Fibroblast of peridontal ligament (primary cell): ENCODE data around the gene LHX5.

Experiments
- DNase-seq: peaks from one replicate; pipeline ENCODE4 v3.0.0-alpha.2; 2010; ENCODE audit errors: extremely low read depth

LHX5 gene

GRCh38 chr12:113440336-113440735 is 31.3 kb downstream of the LHX5 start:
- DNase-seq, result no peak

- DNase-seq, result no peak
Observed at GRCh38 chr12:113439606-113440030, 32.1 kb downstream of the LHX5 start.

DNA sequence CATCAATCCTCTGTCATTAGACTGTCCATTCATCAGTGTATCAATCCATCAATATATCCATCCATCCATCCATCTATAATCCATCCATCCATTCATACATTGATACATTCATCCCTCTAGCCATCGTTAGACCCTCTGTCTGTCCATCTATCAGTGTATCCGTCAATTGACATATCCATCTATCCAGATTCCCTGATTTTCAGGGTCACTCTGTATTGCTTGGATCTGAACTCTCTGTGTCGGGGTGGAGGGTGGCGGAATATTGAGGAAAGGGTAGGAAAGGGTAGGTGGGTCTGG is 32.4 kb downstream of the LHX5 start:
- no peak for DNase-seq

DNA sequence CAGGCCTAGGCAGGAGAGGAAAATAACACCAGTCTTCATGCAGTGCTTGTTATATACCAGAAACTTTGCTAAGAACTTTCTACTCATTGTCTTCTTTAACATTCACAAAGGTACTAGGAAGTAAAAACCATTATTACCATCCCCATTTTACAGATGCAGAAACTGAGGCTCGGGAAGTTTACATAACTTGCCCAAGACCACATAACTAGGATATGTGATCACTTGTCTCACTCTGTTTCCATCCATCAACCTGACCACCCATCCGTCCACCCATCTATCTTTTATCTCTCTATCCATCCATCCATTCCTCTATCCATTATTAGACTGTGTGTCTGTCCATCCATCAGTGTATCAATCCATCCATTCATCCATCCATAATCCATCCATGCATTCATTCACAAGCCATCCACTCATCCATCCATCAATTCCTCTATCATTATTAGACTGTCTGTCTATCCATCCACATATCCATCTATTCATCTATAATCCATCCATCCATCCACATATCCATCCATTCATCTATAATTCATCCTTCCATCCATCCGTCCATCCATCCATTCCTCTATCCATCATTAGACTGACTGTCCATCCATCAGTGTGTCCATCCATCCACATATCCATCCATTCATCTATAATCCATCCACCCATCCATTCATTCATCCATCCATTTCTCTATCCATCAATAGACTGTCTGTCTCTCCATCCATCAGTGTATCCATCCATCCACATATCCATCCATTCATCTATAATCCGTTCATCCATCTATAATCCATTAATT is 33.0 kb downstream of the LHX5 start:
- DNase-seq, result no peak

DNA sequence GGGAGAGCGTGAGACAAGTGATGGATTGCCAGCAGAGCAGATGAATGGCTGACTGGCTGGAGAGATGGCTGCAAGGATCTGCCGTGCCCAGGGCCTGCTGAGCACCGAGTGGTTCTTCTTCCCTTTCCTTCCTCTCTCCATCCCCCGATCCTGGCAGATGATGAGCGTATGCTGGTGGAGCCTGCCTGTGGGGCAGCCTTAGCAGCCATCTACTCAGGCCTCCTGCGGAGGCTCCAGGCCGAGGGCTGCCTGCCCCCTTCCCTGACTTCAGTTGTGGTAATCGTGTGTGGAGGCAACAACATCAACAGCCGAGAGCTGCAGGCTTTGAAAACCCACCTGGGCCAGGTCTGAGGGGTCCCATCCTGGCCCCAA is 34.0 kb downstream of the LHX5 start:
- DNase-seq, result no peak

DNA sequence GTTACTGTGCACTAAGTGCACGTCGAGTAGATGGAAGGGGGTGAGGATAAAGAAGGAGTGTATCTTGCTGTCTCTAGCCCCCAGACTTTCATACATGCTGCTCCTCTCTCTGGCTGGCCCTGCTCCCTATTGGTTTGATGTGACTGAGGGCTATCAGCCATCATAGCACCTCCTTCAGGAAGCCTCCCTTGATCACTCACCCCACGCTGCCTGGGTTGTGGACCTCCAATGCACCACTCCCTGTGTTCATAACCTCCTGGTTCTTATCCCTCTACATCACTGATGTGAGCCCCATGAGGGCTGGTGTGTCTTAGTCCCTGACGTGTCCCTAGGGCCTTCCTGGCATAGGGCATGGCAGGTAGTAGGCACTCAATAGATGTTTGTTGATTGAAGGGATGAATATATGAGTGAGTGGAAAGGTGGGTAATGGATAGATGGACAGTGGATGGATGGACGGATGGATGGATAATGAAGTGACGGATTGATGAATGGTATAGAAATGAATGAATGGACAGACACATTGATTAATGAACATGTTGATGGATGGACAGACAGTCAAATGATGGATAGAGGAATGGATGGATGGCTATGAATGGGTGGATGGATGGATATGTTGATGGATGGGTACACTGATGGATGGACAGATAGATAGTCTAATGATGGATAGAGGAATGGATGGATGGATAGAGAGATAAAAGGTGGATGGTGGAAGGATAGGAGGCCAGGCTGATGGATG is 34.5 kb downstream of the LHX5 start:
- DNase-seq, result no peak

- DNase-seq, result no peak
Observed at GRCh38 chr12:113436586-113436985, 35.1 kb downstream of the LHX5 start.

GRCh38 chr12:113435367-113435766 is 36.3 kb downstream of the LHX5 start:
- no peak for DNase-seq

DNA sequence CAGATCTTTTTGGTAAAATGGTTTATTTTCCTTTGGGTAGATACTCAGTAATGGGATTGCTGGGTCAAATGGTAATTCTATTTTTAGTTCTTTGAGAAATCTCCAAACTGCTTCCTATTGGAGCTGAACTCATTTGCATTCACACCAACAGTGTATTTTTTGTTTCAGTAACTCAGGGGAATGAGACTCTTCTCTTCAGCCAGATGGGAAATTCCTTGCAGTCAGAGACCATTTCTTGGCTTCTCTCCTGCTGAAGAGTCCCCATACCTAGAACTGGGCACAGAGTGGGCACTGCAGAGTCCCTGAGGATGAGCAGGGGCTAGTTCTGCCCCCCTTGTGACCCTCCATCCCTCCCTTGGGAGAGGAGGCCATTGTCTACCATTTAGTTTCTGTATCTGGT is 38.7 kb downstream of the LHX5 start:
- peak; percentile 12 for DNase-seq

DNA sequence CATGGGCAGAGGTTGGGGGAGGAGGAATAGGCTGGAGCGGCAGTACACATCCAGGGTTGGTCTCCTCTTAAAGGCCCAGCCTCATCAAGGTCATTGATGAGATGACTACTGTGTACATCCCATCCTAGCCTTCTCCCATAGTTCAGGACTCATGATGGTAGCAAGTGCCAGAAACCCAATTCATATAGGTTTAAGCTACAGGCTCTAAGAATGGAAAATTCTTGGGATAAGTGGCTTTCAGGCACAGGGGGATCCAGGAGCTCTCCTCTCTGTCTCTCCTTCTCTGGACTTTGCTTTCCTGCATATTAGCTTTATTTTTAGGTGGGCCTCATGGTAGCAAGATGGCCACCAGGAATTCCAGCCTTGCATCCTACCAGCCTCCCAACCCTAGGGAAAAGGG is 43.2 kb downstream of the LHX5 start:
- DNase-seq, result no peak

- DNase-seq, result no peak
Observed at GRCh38 chr12:113427882-113428281, 43.8 kb downstream of the LHX5 start.

DNA sequence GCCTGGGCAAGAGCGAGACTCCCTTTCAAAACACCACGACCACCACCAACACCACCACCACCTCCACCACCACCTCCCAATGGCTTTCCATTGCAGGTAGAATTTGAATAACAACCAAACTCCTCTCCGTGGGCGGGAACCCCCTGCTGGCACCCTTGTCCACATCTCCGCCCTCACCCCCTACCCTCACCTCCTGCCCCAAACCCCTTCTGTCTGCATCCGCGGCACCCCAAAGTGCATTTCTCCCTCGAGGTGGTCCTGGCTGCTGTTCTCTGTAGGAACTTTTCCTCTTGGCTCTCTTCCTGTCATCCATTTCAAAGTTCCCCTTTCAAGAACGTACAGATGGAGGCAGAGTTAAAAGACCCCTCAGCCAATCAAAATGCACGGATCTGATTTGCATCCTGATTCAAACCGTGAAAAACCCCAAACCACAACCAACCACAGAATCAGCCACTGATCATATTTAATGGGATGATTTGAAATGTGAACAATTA is 45.7 kb downstream of the LHX5 start:
- DNase-seq, result no peak

DNA sequence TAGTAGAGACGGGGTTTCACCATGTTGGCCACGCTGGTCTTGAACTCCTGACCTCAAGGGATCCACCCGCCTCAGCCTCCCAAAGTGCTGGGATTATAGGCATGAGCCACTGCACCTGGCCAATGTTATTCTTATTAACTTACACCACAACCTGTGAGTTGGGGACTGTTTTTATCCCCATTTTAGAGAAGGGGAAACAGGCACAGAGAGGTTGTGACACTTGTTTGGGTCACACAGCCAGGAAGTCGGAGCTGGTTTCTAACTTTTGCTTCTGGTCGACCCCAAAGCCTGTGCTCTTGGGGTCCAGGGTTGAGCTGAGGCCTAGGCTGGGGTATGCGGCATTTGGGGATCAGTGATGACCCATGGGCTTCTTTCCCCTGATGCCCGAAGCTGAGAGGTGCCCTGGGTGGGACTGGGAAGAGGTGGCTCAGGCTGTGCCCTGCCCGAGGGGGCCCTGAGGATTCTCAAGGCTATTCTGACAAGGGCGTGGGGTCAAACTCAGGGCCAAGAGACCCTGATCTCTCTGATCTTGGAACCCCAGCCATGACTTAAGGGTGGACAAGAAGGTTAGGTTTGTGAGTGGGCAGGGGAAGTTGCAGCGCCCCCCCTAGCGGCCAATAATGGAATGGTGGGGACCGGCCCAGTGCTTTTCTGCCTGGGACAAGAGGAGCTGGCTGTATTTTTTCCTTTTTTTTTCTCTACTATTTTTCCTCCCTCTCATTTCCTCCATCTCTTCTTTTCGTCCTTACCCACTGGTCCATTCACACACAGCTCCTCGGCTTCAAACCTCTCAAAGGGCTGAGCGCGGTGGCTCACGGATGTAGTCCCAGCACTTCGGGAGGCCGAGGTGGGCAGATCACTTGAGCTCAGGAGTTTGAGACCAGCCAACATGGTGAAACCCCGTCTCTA is 46.5 kb downstream of the LHX5 start:
- DNase-seq, result peak; percentile 57

- DNase-seq, result no peak
Observed at GRCh38 chr12:113424456-113424855, 47.2 kb downstream of the LHX5 start.

DNA sequence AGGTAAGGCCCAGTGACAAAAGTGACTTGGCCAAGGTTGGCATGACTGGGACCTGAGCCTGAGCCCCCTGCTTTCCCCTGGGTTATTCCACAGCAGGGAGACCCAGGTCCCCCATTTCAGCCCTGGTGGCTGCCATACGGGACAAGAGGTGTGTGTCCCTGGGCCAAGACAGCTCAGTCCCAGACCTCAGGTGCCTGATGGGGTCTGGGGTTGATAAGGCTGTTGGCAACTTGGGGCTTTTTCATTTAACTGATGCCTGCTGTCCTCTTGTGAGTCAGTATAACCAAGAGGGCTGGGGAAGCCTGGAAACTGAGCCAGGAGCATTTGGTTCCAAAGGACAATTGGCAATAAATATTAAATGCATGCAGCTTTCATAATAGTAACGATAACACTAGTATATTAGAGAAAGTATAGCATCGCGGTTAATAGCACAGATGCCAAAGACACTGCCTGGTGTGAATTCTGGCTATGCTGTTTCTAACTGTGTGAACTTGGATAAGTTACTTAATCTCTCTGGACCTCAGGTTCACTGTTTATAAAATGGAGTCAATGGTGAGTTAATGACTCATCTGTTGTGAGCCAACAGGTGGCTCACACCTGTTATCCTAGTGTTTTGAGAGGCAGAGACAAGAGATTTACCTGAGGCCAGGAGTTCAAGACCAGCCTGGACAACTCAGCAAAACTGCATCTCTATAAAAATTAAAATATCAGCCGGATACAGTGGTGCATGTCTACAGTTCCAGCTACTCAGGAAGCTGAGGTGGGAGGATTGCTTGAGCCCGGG is 48.6 kb downstream of the LHX5 start:
- no peak for DNase-seq

DNA sequence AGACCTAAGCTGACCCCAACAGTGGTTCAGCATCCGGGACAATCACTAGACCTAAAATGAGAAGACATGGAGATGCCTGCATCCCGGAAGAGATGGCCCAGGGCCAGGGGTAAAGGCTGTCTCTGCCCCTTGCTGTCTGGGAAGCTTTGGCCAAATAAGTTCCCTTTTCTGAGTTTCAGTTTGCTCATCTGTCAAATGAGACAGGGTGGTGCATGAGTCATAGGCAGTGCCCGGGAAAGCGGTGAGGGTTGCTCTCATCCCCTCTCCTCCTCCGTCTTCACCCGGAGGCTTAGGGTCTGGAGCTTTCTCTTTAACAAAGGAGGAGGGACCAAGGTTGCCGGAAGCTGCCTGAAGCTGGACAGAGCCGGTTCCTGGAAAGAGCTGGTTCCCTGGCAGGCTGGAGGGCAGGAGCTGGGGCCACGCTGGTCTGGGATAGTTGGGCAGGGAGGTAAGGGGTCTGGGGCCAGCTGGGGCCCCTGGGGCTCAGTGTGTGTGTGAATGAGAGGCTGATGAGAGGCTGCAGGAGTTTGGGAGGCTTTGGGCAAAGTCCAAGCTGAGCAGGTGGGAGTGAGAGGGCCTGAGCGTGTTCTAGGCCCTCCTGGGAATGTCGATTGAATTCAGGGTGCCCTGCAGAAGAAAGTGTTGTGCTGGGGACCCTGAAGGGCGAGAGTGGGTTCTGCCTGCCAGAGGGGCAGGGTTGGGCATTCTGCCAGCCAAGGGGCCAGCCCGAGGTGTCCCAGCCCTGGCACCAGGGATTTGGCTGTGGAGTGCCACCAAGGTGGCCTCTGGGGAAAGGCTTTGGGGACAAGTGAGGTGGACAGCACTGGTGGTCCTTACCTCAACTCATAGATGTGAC is 49.4 kb downstream of the LHX5 start, which contains the start of gene SDSL:
SDSL (plus strand) TSS at position 351 of the 856 bp plus-strand sequence. CDS start 5,603 bp downstream, outside the sequence.
- peak; percentile 74 for DNase-seq

GRCh38 chr12:113420996-113421595 is 50.6 kb downstream of the LHX5 start:
- DNase-seq, result no peak

- DNase-seq, result peak; percentile 24
Observed at GRCh38 chr12:113418213-113418879, 53.3 kb downstream of the LHX5 start.

DNA sequence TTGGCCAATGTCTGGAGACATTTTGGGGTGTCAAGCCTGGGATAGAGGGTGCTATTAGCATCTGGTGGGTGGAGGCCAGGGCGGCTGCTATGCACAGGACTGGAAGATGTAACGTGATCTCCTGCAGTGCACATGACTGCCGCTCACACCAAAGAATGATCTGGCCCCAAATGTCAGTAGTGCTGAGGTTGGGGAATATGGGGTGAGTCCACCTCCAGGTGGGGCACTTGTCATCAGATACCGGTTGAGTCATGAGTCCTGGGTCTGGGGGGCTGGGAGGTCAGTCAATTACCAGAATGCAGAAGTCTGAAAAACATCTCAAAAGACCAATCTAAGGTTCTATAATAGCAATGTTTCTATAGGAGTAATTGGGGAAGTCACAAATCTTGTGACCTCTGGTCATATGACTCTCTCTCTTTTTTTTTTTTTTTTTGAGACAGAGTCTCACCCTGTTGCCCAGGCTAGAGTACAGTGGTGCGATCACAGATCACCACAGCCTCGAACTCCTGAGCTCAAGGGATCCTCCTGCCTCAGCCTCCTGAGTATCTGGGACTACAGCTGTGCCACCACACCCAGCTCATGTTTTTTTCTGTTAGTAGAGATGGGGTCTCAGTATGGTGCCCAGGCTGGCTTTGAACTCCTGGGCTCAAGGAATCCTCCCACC is 55.4 kb downstream of the LHX5 start:
- no peak for DNase-seq
